Cardiac fibroblast (primary cell): ENCODE measurements around the gene ZNF487.
"Not testable (repeated sequence)": the region's sequence is repeated elsewhere in the genome, so short reads cannot be mapped to it uniquely, and the experiment has no call there.

Experiments
- DNase-seq, 2 donors: peaks; one replicate each; pipeline versions ENCODE4 v3.0.0 to v3.0.0-alpha.2; 2010; ENCODE audit warnings: low read depth in 2 of 2
- H3K4me3 ChIP-seq, 2 donors: replicated peaks in 1 of 2; 1 replicate in 1 of 2; 2 replicates in 1 of 2; pipeline ENCODE4 v1.5.1; 2011; ENCODE audit warnings: low read depth in 2 of 2, low read length in 2 of 2, mild to moderate bottlenecking in 2 of 2, moderate library complexity in 1 of 2
- CTCF ChIP-seq: IDR thresholded peaks from one replicate; pipeline ENCODE4 v1.5.1; 2011; ENCODE audit warnings: low read depth, mild to moderate bottlenecking, low read length, inconsistent platforms

The ZNF487 gene

GRCh38 chr10:43420369-43421200 lies 16.3 kb upstream of the ZNF487 start:
- TF ChIP-seq CTCF = no peak
- H3K4me3 ChIP-seq = peak overlapping the region; percentile 55 to 56
- peak; percentile 87 to 96 for DNase-seq

- H3K4me3 ChIP-seq = peak overlapping the region; percentile 55 to 56
- no peak for DNase-seq
- TF ChIP-seq CTCF = no peak
Observed at GRCh38 chr10:43421201-43421507, 15.8 kb upstream of the ZNF487 start.

- peak in 1 of 2 donors; percentile 29 for DNase-seq
- H3K4me3 ChIP-seq = no peak overlapping the region
- TF ChIP-seq CTCF = no peak
Observed at GRCh38 chr10:43421519-43421918, 15.4 kb upstream of the ZNF487 start.

- DNase-seq, H3K4me3 ChIP-seq: not testable (repeated sequence)
Observed at GRCh38 chr10:43421944-43422343, 15.0 kb upstream of the ZNF487 start.

GRCh38 chr10:43424416-43424815 lies 12.5 kb upstream of the ZNF487 start:
- no peak overlapping the region for H3K4me3 ChIP-seq
- TF ChIP-seq CTCF = no peak
- no peak for DNase-seq

GRCh38 chr10:43426476-43426875 lies 10.4 kb upstream of the ZNF487 start:
- not testable (repeated sequence) for H3K4me3 ChIP-seq, DNase-seq

GRCh38 chr10:43427166-43427825 lies 9.6 kb upstream of the ZNF487 start:
- no peak overlapping the region for H3K4me3 ChIP-seq
- DNase-seq = no peak
- no peak for TF ChIP-seq CTCF
